ENCODE results near the gene STAT5B. TPM values are rescaled to one million over a fixed set of nuclear protein-coding genes. Genes with fewer than 3 reads are reported as not detected.

Gene STAT5B
- total RNA-seq, 2 donors from 2014 or later: 35.7 to 51.4 TPM

GRCh38 chr17:42198897-42199296 lies 77.3 kb downstream of the STAT5B start:
- peaks cover 32% of the 10 kb centered on the region for H3K36me3 ChIP-seq (ENCODE audit: control insufficient read depth, insufficient read depth, low read length)
- no peaks in the 10 kb centered on the region for H3K9me3 ChIP-seq (ENCODE audit: control insufficient read depth, low read length)
- TF ChIP-seq, protein P1, sequence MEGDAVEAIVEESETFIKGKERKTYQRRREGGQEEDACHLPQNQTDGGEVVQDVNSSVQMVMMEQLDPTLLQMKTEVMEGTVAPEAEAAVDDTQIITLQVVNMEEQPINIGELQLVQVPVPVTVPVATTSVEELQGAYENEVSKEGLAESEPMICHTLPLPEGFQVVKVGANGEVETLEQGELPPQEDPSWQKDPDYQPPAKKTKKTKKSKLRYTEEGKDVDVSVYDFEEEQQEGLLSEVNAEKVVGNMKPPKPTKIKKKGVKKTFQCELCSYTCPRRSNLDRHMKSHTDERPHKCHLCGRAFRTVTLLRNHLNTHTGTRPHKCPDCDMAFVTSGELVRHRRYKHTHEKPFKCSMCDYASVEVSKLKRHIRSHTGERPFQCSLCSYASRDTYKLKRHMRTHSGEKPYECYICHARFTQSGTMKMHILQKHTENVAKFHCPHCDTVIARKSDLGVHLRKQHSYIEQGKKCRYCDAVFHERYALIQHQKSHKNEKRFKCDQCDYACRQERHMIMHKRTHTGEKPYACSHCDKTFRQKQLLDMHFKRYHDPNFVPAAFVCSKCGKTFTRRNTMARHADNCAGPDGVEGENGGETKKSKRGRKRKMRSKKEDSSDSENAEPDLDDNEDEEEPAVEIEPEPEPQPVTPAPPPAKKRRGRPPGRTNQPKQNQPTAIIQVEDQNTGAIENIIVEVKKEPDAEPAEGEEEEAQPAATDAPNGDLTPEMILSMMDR (conservative IDR thresholded peaks at IDR 0.05): no peak
- no peaks in the 10 kb centered on the region for H3K27me3 Mint-ChIP-seq (ENCODE audit: insufficient read depth)
- H3K9me3 Mint-ChIP-seq: no peaks in the 10 kb centered on the region
- peaks cover 9% of the 10 kb centered on the region for H3K4me1 Mint-ChIP-seq
- H3K27ac Mint-ChIP-seq: no peak overlapping the region
- DNase-seq: no peak
- no peak overlapping the region for H3K4me3 Mint-ChIP-seq
- no peak overlapping the region for H3K4me3 ChIP-seq (ENCODE audit: low read length)
- 94 to 95% methylated on average over 4 of the region's 4 CpGs for WGBS, 2 experiments (ENCODE audit: insufficient coverage in 1 of 2, insufficient read length in 1 of 2)
- H3K27ac ChIP-seq (ENCODE audit: low read depth, low read length): no peak overlapping the region
- H3K4me1 ChIP-seq (ENCODE audit: control insufficient read depth, insufficient read depth, low read length): no peaks in the 10 kb centered on the region
- peaks cover 20% of the 10 kb centered on the region for H3K36me3 Mint-ChIP-seq (ENCODE audit: low read depth)
- H3K9ac ChIP-seq (ENCODE audit: extremely low read depth, low read length, poor library complexity, severe bottlenecking): no peak overlapping the region
- H3K27me3 ChIP-seq (ENCODE audit: control insufficient read depth, insufficient read depth, low read length, poor library complexity, severe bottlenecking): no peaks in the 10 kb centered on the region

DNA sequence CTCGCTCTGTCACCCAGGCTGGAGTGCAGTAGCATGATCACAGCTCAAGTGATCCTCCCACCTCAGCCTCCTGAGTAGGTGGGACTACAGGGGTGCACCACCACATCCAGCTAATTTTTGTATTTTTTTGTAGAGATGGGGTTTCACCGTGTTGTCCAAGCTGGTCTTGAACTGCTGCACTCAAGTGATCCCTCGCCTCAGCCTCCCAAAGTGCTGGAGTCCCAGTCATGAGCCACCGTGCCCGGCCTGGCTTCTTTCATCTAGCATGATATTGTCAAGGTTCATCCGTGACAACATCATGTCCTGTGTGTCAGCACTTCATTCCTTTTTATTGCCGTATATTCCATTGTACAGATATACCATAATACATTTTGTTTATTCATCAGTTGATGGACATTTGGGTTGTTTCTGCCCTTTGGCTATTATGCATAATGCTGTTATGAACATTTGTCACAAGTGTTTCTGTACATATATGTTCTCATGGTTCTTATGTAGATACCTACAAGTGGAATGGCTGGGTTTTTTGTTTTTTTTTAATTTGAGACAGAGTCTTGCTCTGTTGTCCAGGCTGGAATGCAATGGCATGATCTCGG lies 78.5 kb downstream of the STAT5B start:
- Histone ChIP-seq H3K9ac (ENCODE audit: extremely low read depth, low read length, poor library complexity, severe bottlenecking) (no peak overlapping the region), H3K27ac (ENCODE audit: low read depth, low read length) (no peak overlapping the region), H3K9me3 (ENCODE audit: control insufficient read depth, low read length) (no peaks in the 10 kb centered on the region), H3K36me3 (ENCODE audit: control insufficient read depth, insufficient read depth, low read length) (peaks cover 26% of the 10 kb centered on the region), H3K27me3 (ENCODE audit: control insufficient read depth, insufficient read depth, low read length, poor library complexity, severe bottlenecking) (no peaks in the 10 kb centered on the region), H3K4me3 (ENCODE audit: low read length) (no peak overlapping the region), H3K4me1 (ENCODE audit: control insufficient read depth, insufficient read depth, low read length) (no peaks in the 10 kb centered on the region)
- TF ChIP-seq, protein P1 (conservative IDR thresholded peaks at IDR 0.05): no peak
- peaks cover 9% of the 10 kb centered on the region for H3K4me1 Mint-ChIP-seq
- H3K27ac Mint-ChIP-seq: no peak overlapping the region
- no peaks in the 10 kb centered on the region for H3K9me3 Mint-ChIP-seq
- no peak for DNase-seq
- peaks cover 13% of the 10 kb centered on the region for H3K36me3 Mint-ChIP-seq (ENCODE audit: low read depth)
- no peak overlapping the region for H3K4me3 Mint-ChIP-seq
- 95 to 97% methylated on average over 5 to 8 of the region's 8 CpGs for WGBS, 2 experiments (ENCODE audit: insufficient coverage in 1 of 2, insufficient read length in 1 of 2)
- H3K27me3 Mint-ChIP-seq (ENCODE audit: insufficient read depth): no peaks in the 10 kb centered on the region

DNA sequence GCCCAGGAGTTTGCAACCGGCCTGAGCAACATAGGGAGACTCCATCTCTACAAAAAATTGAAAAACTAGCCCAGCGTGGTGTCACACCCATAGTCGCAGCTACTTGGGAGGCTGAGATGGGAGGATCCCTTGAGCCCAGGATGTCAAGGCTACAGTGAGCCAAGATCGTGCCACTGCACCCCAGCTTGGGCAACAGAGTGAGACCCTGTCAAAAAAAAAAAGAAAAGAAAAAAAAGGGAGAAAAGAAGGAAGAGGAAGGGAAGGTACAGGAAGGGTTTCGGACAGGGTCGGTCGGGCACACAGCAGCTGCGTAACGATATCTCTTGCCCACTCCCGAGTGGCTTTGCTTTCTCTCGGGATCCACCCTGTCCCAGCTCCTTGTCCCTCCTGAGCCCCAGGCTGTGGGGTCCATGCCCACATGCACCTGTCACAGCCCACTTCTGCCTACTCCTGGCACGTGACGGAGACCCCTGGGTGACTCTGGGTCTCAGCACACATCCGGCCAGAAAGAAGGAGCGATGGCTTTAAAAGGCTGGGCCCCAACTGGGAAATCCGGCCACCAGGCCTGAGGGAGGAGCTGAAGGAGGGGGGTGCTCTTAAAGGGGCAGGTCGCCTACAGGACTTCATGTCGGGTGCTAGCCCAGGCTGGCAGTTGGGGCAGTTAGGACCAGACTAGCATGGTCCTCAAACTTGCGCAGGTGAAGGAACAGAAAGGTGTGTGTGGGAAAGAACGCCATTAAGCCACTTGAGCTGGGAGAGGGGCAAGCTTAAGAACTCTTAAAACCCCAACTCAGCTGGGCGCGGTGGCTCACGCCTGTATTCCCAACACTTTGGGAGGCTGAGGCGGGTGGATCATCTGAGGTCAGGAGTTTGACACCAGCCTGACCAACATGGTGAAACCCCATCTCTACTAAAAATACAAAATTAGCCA lies 82.0 kb downstream of the STAT5B start, which contains the start of gene GHDC:
GHDC (minus strand) TSS at position 526 of the 931 bp plus-strand sequence. CDS start 913 bp downstream, outside the sequence.
- Mint-ChIP-seq H3K36me3 (ENCODE audit: low read depth) (no peaks in the 10 kb centered on the region), H3K27me3 (ENCODE audit: insufficient read depth) (no peaks in the 10 kb centered on the region), H3K9me3 (no peaks in the 10 kb centered on the region), H3K4me3 (peak within 1 kb of the TSS; percentile 48), H3K4me1 (peaks cover 4% of the 10 kb centered on the region), H3K27ac (no peak within 1 kb of the TSS)
- Histone ChIP-seq H3K4me3 (ENCODE audit: low read length) (peak within 1 kb of the TSS; percentile 71), H3K9me3 (ENCODE audit: control insufficient read depth, low read length) (no peaks in the 10 kb centered on the region), H3K9ac (ENCODE audit: extremely low read depth, low read length, poor library complexity, severe bottlenecking) (no peak within 1 kb of the TSS), H3K36me3 (ENCODE audit: control insufficient read depth, insufficient read depth, low read length) (peaks cover under 1% of the 10 kb centered on the region), H3K4me1 (ENCODE audit: control insufficient read depth, insufficient read depth, low read length) (no peaks in the 10 kb centered on the region), H3K27me3 (ENCODE audit: control insufficient read depth, insufficient read depth, low read length, poor library complexity, severe bottlenecking) (no peaks in the 10 kb centered on the region), H3K27ac (ENCODE audit: low read depth, low read length) (no peak within 1 kb of the TSS)
- 64 to 71% methylated on average over 17 to 24 of the region's 24 CpGs for WGBS, 2 experiments (ENCODE audit: insufficient coverage in 1 of 2, insufficient read length in 1 of 2)
- TF ChIP-seq, protein P1 (conservative IDR thresholded peaks at IDR 0.05): no peak
- DNase-seq: peak; percentile 93

All from endodermal cell (in vitro differentiated cells).